ENCODE measurements around the gene SLK. TPM values are rescaled to one million over a fixed set of nuclear protein-coding genes. Genes with fewer than 3 reads are reported as not detected.

The SLK gene
- total RNA-seq, 3 donors from 2014 or later = 45.7 to 75.8 (median 46.7) TPM

DNA sequence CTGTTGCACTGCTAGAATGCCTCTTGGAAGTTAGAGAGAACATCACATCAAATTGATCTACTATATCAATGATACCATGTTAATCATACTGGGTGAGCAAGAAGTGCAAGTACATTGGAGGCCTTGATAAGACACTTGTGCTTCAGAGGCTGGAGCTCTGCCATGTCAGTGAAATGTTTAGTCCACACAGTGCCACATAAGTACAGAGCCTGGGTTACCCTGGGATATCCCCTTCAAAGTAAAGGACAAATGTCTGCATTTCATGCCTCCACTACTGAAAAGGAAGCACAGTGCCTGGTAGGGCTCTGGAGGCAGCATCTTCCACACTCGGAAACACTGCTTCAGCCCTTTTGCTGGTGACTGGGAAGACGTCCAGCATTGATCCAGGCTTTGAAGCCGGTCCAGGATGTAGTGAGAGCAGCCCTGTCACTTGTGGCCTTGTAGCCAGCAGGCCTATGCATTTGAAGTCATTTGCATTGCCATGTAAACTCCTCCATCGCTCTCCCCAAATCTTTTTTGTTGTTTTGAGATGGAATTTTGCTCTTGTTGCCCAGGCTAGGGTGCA, 33.3 kb upstream of the SLK start:
- H3K4me1 ChIP-seq (ENCODE audit: low read depth) = no peaks in the 10 kb centered on the region
- DNase-seq = no peak
- no peak overlapping the region for H3K4me3 ChIP-seq
- TF ChIP-seq, protein P1, sequence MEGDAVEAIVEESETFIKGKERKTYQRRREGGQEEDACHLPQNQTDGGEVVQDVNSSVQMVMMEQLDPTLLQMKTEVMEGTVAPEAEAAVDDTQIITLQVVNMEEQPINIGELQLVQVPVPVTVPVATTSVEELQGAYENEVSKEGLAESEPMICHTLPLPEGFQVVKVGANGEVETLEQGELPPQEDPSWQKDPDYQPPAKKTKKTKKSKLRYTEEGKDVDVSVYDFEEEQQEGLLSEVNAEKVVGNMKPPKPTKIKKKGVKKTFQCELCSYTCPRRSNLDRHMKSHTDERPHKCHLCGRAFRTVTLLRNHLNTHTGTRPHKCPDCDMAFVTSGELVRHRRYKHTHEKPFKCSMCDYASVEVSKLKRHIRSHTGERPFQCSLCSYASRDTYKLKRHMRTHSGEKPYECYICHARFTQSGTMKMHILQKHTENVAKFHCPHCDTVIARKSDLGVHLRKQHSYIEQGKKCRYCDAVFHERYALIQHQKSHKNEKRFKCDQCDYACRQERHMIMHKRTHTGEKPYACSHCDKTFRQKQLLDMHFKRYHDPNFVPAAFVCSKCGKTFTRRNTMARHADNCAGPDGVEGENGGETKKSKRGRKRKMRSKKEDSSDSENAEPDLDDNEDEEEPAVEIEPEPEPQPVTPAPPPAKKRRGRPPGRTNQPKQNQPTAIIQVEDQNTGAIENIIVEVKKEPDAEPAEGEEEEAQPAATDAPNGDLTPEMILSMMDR (IDR thresholded peaks at IDR 0.05) = no peak
- no peaks in the 10 kb centered on the region for H3K36me3 ChIP-seq (ENCODE audit: low read depth)
- ATAC-seq = no peak
- intact Hi-C loops (cut with DNase I, micrococcal nuclease) = no loop called here
- H3K9me3 ChIP-seq = no peaks in the 10 kb centered on the region

DNA sequence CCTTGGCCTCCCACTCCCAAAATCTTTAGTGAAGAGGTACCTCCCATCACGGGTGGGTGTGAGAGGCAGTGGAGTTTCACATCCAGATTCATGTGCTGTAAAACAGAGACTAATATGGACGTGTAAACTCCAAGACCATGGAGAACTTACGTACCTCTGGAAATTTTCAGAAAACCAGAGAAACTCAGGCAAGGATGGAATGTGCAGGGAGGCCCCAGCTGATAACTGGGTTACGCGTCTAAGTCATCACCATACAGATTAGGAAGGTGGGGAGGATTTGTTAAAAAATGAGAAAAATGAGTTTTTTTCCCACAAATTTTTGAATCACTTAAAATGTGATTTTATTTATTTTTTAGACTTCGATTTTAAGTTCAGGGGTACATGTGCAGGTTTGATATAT, 32.6 kb upstream of the SLK start:
- TF ChIP-seq, protein P1 (IDR thresholded peaks at IDR 0.05) = no peak
- DNase-seq (no peak), ATAC-seq (no peak)
- Histone ChIP-seq H3K4me1 (ENCODE audit: low read depth) (no peaks in the 10 kb centered on the region), H3K9me3 (no peaks in the 10 kb centered on the region), H3K36me3 (ENCODE audit: low read depth) (no peaks in the 10 kb centered on the region), H3K4me3 (no peak overlapping the region)
- intact Hi-C loops (cut with DNase I, micrococcal nuclease) = no loop called here

DNA sequence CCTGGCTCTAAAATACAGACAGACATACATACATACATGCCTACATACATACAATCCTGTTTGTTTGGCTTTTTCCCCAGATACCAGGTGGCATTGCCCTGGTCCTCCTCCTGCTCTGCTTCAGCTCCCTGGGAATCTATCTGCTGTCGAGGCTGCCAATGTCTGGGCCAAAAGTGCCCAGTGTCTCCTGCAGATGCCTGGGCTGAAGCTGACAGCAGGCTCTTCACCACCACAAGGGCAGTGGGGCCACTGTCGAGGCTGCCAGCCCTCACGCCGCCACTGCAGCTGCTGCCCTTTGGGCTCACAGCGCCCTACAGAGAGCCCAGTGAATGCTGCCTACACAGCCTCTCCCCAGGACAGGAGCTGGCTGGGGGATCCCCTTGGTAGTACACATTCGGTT, 30.9 kb upstream of the SLK start:
- intact Hi-C loops (cut with DNase I, micrococcal nuclease) = no loop called here

DNA sequence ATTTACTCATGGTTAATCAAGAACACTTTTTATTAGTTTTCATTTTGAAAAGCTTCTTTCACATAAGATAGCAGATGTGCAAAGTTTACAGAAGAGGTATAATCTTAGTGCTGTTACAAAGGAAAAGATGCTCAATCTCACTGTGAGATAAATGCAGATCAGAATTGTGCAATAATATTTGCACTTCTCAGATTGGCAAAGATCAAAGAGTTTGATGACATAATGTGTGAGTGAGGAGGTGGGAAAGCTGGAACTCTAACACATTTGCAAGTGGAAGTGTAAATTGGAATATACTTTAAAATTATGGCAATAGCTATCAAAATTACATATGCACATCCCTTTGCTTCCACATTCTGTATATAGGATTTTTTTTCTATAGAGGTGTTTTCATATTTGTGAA, 27.4 kb upstream of the SLK start:
- no peak overlapping the region for H3K4me3 ChIP-seq
- DNase-seq (no peak), ATAC-seq (no peak)
- intact Hi-C loops (cut with DNase I, micrococcal nuclease) = no loop called here
- TF ChIP-seq, protein P1 (IDR thresholded peaks at IDR 0.05) = no peak
- no peaks in the 10 kb centered on the region for H3K4me1 ChIP-seq (ENCODE audit: low read depth)
- H3K36me3 ChIP-seq (ENCODE audit: low read depth) = no peaks in the 10 kb centered on the region
- H3K9me3 ChIP-seq = no peaks in the 10 kb centered on the region

More for the DNA sequence above, 30.9 kb upstream of the SLK start:
- Histone ChIP-seq H3K36me3 (ENCODE audit: low read depth) (no peaks in the 10 kb centered on the region), H3K9me3 (no peaks in the 10 kb centered on the region), H3K4me1 (ENCODE audit: low read depth) (no peaks in the 10 kb centered on the region), H3K4me3 (no peak overlapping the region)
- TF ChIP-seq, protein P1 (IDR thresholded peaks at IDR 0.05) = no peak
- DNase-seq (no peak), ATAC-seq (no peak)

DNA sequence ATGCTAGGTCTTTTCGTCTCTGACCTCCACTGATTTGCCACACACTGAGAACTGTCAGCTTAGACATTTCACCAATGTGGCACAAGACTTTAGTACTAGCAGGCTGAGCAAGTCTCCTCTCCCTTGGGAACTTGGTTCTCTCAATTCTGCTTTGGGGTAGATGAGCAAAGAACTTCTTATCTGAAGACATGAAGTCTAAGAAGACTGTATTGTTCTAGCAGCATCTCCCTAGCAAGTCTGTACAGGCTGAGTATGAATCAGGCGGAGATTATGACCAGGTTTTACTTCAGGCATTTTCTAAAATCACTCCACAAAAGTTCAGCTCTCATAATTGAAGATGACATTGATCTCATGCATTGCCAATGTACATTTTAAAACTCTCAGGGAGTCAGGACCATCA, 25.1 kb upstream of the SLK start:
- Histone ChIP-seq H3K4me1 (ENCODE audit: low read depth) (no peaks in the 10 kb centered on the region), H3K36me3 (ENCODE audit: low read depth) (no peaks in the 10 kb centered on the region), H3K9me3 (no peaks in the 10 kb centered on the region), H3K4me3 (no peak overlapping the region)
- TF ChIP-seq, protein P1 (IDR thresholded peaks at IDR 0.05) = no peak
- intact Hi-C loops (cut with DNase I, micrococcal nuclease) = no loop called here
- DNase-seq (no peak), ATAC-seq (no peak)

DNA sequence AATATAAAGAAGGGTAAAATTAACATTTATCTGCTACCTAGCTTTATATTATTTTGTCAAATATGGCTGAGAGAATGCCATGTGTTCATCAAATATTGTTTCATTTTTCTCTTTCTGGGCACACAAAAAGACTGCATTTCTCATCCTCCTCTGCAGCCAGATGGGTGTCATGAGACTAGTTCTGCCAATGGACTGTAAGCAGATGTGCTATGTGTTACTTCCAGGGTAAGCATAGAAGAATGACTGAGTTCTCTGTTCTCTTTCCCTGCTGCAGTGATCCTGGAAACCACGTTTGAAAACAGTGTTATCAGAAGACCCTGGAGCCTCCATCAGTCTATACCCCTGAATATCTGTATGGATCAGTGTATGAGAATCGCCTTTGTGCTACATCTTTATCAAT, 24.1 kb upstream of the SLK start:
- no peaks in the 10 kb centered on the region for H3K4me1 ChIP-seq (ENCODE audit: low read depth)
- intact Hi-C loops (cut with DNase I, micrococcal nuclease) = no loop called here
- ATAC-seq (no peak), DNase-seq (no peak)
- no peak overlapping the region for H3K4me3 ChIP-seq
- TF ChIP-seq, protein P1 (IDR thresholded peaks at IDR 0.05) = no peak
- H3K9me3 ChIP-seq = no peaks in the 10 kb centered on the region
- no peaks in the 10 kb centered on the region for H3K36me3 ChIP-seq (ENCODE audit: low read depth)
